GM23338 (cell line): Measurements from ENCODE around the gene GALNT7. TPM values are rescaled to one million over a fixed set of nuclear protein-coding genes. Genes with fewer than 3 reads are reported as not detected.

Experiments used
- ATAC-seq: fragments of 200-7000 bp; cut with Tn5 transposase; 3 replicates; pipeline ENCODE4 v1.9.1; 2020
- DNase-seq: peaks from one replicate; pipeline ENCODE4 v3.0.0-alpha.2; 2015; ENCODE audit warnings: low spot score
- H2AFZ ChIP-seq: fragments of 200-600 bp; sonication (generic); 2 replicates; pipeline ENCODE4 v1.8.0; 2016; ENCODE audit warnings: antibody characterized with exemption, mild to moderate bottlenecking, moderate library complexity
- H3F3A ChIP-seq: fragments of 200-600 bp; sonication (generic); replicated peaks from 2 replicates; pipeline ENCODE4 v1.8.0; 2017; ENCODE audit warnings: antibody characterized with exemption, mixed run types, low read depth
- H3K27ac ChIP-seq: fragments of 200-600 bp; sonication (generic); 2 replicates; pipeline ENCODE4 v1.6.1; 2016; ENCODE audit warnings: low read depth
- H3K27me3 ChIP-seq: fragments of 200-600 bp; sonication (generic); 2 replicates; pipeline ENCODE4 v1.8.0; 2016; ENCODE audit warnings: mild to moderate bottlenecking, mixed run types, moderate library complexity; ENCODE audit not compliant: insufficient read depth
- H3K36me3 ChIP-seq: fragments of 200-600 bp; sonication (generic); 2 replicates; pipeline ENCODE4 v1.8.0; 2016; ENCODE audit warnings: mild to moderate bottlenecking; ENCODE audit not compliant: insufficient read depth
- H3K4me1 ChIP-seq: fragments of 200-600 bp; sonication (generic); 2 replicates; pipeline ENCODE4 v1.8.0; 2016; ENCODE audit warnings: mild to moderate bottlenecking, moderate library complexity; ENCODE audit not compliant: insufficient read depth
- H3K4me2 ChIP-seq: fragments of 200-600 bp; sonication (generic); 2 replicates; pipeline ENCODE4 v1.7.1; 2017; ENCODE audit warnings: mixed run types
- H3K4me3 ChIP-seq: fragments of 200-600 bp; sonication (generic); 2 replicates; pipeline ENCODE4 v1.6.1; 2016; ENCODE audit warnings: mixed run types
- H3K79me2 ChIP-seq: fragments of 200-600 bp; sonication (generic); replicated peaks from 2 replicates; pipeline ENCODE4 v1.8.0; 2017; ENCODE audit warnings: mild to moderate bottlenecking; ENCODE audit not compliant: insufficient read depth
- H3K9me2 ChIP-seq: fragments of 200-600 bp; sonication (generic); 2 replicates; pipeline ENCODE4 v1.8.0; 2017; ENCODE audit not compliant: insufficient read depth
- H4K20me1 ChIP-seq: fragments of 200-600 bp; sonication (generic); replicated peaks from 2 replicates; pipeline ENCODE4 v1.8.0; 2017; ENCODE audit warnings: mild to moderate bottlenecking; ENCODE audit not compliant: insufficient read depth
- H3K27ac Mint-ChIP-seq: 2 replicates; pipeline ENCODE4 v1.8.0; 2020; ENCODE audit warnings: inconsistent platforms, mild to moderate bottlenecking, moderate library complexity, mixed read lengths
- H3K27me3 Mint-ChIP-seq: 3 replicates; pipeline ENCODE4 v1.8.0; 2022; ENCODE audit warnings: low read depth, mild to moderate bottlenecking, moderate library complexity, mixed read lengths, inconsistent platforms; ENCODE audit not compliant: insufficient read depth, poor library complexity
- H3K36me3 Mint-ChIP-seq: 3 replicates; pipeline ENCODE4 v1.8.0; 2021; ENCODE audit warnings: low read depth, mild to moderate bottlenecking, inconsistent platforms, moderate library complexity, mixed read lengths
- H3K4me1 Mint-ChIP-seq: 3 replicates; pipeline ENCODE4 v1.8.0; 2020; ENCODE audit warnings: mild to moderate bottlenecking, inconsistent platforms, mixed read lengths
- H3K4me3 Mint-ChIP-seq: 3 replicates; pipeline ENCODE4 v1.8.0; 2021; ENCODE audit warnings: moderate library complexity, mild to moderate bottlenecking, inconsistent platforms, mixed read lengths
- H3K9me3 Mint-ChIP-seq: 3 replicates; pipeline ENCODE4 v1.8.0; 2020; ENCODE audit warnings: moderate library complexity, mild to moderate bottlenecking, inconsistent platforms, mixed read lengths
- CREB1 ChIP-seq: fragments of 250-450 bp; sonication (Bioruptor Pico); IDR thresholded peaks from 2 replicates; pipeline ENCODE4 v1.5.0; 2020; ENCODE audit warnings: low read depth, mild to moderate bottlenecking, moderate library complexity
- CTCF ChIP-seq, 2 experiments: fragments of 200-600 bp in 1 of 2; sonication (generic) in 1 of 2; conservative IDR thresholded peaks; 2 replicates each; pipeline versions ENCODE4 v1.5.1 to v1.6.1; 2016 to 2017; ENCODE audit warnings: antibody characterized with exemption in 2 of 2, low read depth in 2 of 2, mild to moderate bottlenecking in 2 of 2, moderate library complexity in 1 of 2
- ETS1 ChIP-seq: IDR thresholded peaks from 2 replicates; pipeline ENCODE4 v1.6.1; 2016; ENCODE audit warnings: antibody characterized with exemption
- EZH2 ChIP-seq: fragments of 200-600 bp; sonication (generic); IDR thresholded peaks from one replicate; pipeline ENCODE4 v1.8.0; 2017; ENCODE audit warnings: antibody characterized with exemption, mild to moderate bottlenecking, low read depth; ENCODE audit not compliant: unreplicated experiment
- EZH2phosphoT487 ChIP-seq: fragments of 200-600 bp; sonication (generic); IDR thresholded peaks from one replicate; pipeline ENCODE4 v1.8.1; 2018; ENCODE audit warnings: antibody characterized with exemption; ENCODE audit not compliant: unreplicated experiment
- JUNB ChIP-seq: IDR thresholded peaks from one replicate; pipeline ENCODE4 v1.6.1; 2016; ENCODE audit warnings: antibody characterized with exemption; ENCODE audit not compliant: unreplicated experiment
- NANOG ChIP-seq: IDR thresholded peaks from 2 replicates; pipeline ENCODE4 v1.6.1; 2016; ENCODE audit warnings: antibody characterized with exemption, borderline replicate concordance
- POLR2AphosphoS5 ChIP-seq: IDR thresholded peaks from 2 replicates; pipeline ENCODE4 v1.6.1; 2016; ENCODE audit warnings: antibody characterized with exemption, low read depth
- REST ChIP-seq: IDR thresholded peaks from one replicate; pipeline ENCODE4 v1.6.1; 2018; ENCODE audit warnings: antibody characterized with exemption; ENCODE audit not compliant: unreplicated experiment
- STAT1 ChIP-seq: IDR thresholded peaks from one replicate; pipeline ENCODE4 v1.6.1; 2016; ENCODE audit warnings: antibody characterized with exemption; ENCODE audit not compliant: unreplicated experiment
- ZNF114 ChIP-seq: fragments of 250-450 bp; sonication (Bioruptor Pico); IDR thresholded peaks from 2 replicates; pipeline ENCODE4 v1.5.0; 2020; ENCODE audit warnings: mild to moderate bottlenecking, moderate library complexity
- ZNF331 ChIP-seq: fragments of 250-450 bp; sonication (Bioruptor Pico); IDR thresholded peaks from 2 replicates; pipeline ENCODE4 v1.5.0; 2020; ENCODE audit warnings: low read depth, mild to moderate bottlenecking, moderate library complexity
- ZNF462 ChIP-seq: fragments of 250-450 bp; sonication (Bioruptor Pico); IDR thresholded peaks from 2 replicates; pipeline ENCODE4 v1.5.0; 2020; ENCODE audit warnings: mild to moderate bottlenecking, moderate library complexity
- polyA plus RNA-seq: library from polyadenylated mRNA; unstranded; fragments of >200 nt; fragmentation: Nextera tagmentation; extraction: Ambion mirVana; gene quantifications from 2 replicates; pipeline ENCODE4 v1.2.1, GENCODE V29; 2016
- total RNA-seq: library from RNA; depleted of rRNA; stranded (reverse); fragments of >200 nt; shearing (Covaris generic); gene quantifications from 2 replicates; pipeline ENCODE4 v1.2.3, GENCODE V29; 2014

Gene GALNT7
- total and polyA plus RNA-seq, 2 experiments from 2014 or later = 31.8 to 72.2 TPM

GRCh38 chr4:173161311-173161710 is 7.3 kb upstream of the GALNT7 start:
- no peak overlapping the region for H3K27ac Mint-ChIP-seq
- H3K4me1 Mint-ChIP-seq = peaks cover 6% of the 10 kb centered on the region
- no peak overlapping the region for H3K4me3 Mint-ChIP-seq
- H3K36me3 Mint-ChIP-seq = peaks cover 20% of the 10 kb centered on the region
- H3F3A ChIP-seq = no peaks in the 10 kb centered on the region
- DNase-seq (no peak), ATAC-seq (no peak)
- H3K9me3 Mint-ChIP-seq = no peaks in the 10 kb centered on the region
- TF ChIP-seq REST (no peak), EZH2phosphoT487 (no peak), NANOG (no peak), EZH2 (no peak), POLR2AphosphoS5 (no peak), CTCF (conservative IDR thresholded peaks at IDR 0.05; ENCODE audit: low read depth in 2 of 2) (no peak), ZNF462 (CRISPR knock-in tag) (no peak), ZNF114 (no peak), CREB1 (CRISPR knock-in tag) (no peak), ZNF331 (CRISPR knock-in tag) (no peak), JUNB (no peak), STAT1 (no peak), ETS1 (no peak)
- no peaks in the 10 kb centered on the region; the same call in 1 of the 2 replicates for H3K4me1 ChIP-seq
- peaks cover 2% of the 10 kb centered on the region for H3K27me3 Mint-ChIP-seq
- no peak overlapping the region for H3K4me2 ChIP-seq
- no peaks in the 10 kb centered on the region for H3K79me2 ChIP-seq
- H4K20me1 ChIP-seq = no peaks in the 10 kb centered on the region
- H3K9me2 ChIP-seq = no peaks in the 10 kb centered on the region
- no peak overlapping the region for H2AFZ ChIP-seq
- H3K27ac ChIP-seq = no peak overlapping the region
- H3K27me3 ChIP-seq = no peaks in the 10 kb centered on the region
- no peaks in the 10 kb centered on the region for H3K36me3 ChIP-seq
- no peak overlapping the region for H3K4me3 ChIP-seq
